ENCODE measurements around the gene HES3. TPM values are rescaled to one million over a fixed set of nuclear protein-coding genes. Genes with fewer than 3 reads are reported as not detected.

The HES3 gene
- total RNA-seq, 2 experiments from 2014 or later, result not detected

DNA sequence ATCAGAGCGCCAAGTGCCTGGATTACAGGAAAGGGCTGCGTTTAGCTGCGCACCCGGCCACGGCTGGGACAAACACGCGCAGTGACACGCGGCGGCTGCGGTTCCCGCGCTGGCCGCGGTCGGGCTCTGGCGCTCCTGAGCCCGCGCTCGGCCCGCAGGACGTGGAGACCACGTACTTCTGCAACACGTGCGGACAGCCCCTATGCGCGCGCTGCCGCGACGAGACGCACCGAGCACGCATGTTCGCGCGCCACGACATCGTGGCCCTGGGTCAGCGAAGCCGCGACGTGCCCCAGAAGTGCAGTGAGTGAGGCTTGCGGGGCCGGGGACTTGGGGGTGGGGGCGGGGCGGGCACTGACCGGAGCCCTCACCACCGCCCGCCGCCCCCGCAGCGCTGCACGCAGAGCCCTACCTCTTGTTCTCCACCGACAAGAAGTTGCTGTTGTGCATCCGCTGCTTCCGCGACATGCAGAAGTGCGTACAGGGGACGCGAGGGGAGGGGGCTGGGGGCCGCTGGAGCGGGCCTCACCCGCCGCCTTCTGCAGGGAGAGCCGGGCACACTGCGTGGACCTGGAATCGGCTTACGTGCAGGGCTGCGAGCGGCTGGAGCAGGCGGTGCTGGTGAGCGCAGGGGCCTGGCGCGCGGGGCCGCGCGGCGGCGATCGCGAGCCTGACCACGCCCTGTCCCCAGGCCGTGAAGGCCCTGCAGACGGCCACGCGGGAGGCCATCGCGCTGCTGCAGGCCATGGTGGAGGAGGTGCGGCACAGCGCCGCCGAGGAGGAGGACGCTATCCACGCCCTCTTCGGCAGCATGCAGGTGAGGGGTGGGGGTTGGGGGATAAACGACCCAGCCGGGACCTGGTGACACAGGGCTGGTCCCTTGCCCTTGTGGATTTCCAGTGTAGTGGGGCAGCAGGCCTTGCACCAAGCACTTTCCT, 35.0 kb upstream of the HES3 start:
- H3K9me2 ChIP-seq (ENCODE audit: insufficient read depth, low read length), result no peaks in the 10 kb centered on the region
- no peaks in the 10 kb centered on the region for H3K9me3 ChIP-seq (ENCODE audit: low read length)
- H3K79me2 ChIP-seq (ENCODE audit: insufficient read depth, low read depth, low read length), result no peaks in the 10 kb centered on the region
- intact Hi-C loops (cut with micrococcal nuclease; ENCODE audit: unreplicated experiment), result no loop called here
- POLR2A ChIA-PET, result interaction anchor here (0.6 kb wide), 1 partner anchor 243 kb away, joined by 4 read pairs; no protein-coding TSS in a partner anchor
- no peak for DNase-seq (ENCODE audit: low spot score)
- H3K4me3 ChIP-seq (ENCODE audit: low read depth, low read length, poor library complexity, severe bottlenecking), result peak overlapping the region; percentile 50
- H4K20me1 ChIP-seq (ENCODE audit: insufficient read depth, low read length), result no peaks in the 10 kb centered on the region
- no peak overlapping the region for H3K27ac ChIP-seq (ENCODE audit: low read depth, low read length, poor library complexity, severe bottlenecking)
- H2AFZ ChIP-seq (ENCODE audit: low read length), result peak overlapping the region; percentile 58; the same call in 1 of the 2 replicates
- CTCF ChIA-PET (ENCODE audit: unreplicated experiment), result no interaction called here
- H3K36me3 ChIP-seq (ENCODE audit: insufficient read depth, low read length), result no peaks in the 10 kb centered on the region
- no peak for TF ChIP-seq CTCF (conservative IDR thresholded peaks at IDR 0.05; ENCODE audit: low read length)
- TF ChIP-seq EZH2phosphoT487 (IDR thresholded peaks at IDR 0.05; ENCODE audit: borderline replicate concordance, low read depth, low read length), result no peak
- no TSS peak for BruUV-seq (replicated peaks)
- peak overlapping the region; percentile 61; the same call in 1 of the 2 replicates for H3K4me2 ChIP-seq (ENCODE audit: low read length)
- peaks cover 10% of the 10 kb centered on the region for H3K4me1 ChIP-seq (ENCODE audit: insufficient read depth, low read length, poor library complexity, severe bottlenecking)

DNA sequence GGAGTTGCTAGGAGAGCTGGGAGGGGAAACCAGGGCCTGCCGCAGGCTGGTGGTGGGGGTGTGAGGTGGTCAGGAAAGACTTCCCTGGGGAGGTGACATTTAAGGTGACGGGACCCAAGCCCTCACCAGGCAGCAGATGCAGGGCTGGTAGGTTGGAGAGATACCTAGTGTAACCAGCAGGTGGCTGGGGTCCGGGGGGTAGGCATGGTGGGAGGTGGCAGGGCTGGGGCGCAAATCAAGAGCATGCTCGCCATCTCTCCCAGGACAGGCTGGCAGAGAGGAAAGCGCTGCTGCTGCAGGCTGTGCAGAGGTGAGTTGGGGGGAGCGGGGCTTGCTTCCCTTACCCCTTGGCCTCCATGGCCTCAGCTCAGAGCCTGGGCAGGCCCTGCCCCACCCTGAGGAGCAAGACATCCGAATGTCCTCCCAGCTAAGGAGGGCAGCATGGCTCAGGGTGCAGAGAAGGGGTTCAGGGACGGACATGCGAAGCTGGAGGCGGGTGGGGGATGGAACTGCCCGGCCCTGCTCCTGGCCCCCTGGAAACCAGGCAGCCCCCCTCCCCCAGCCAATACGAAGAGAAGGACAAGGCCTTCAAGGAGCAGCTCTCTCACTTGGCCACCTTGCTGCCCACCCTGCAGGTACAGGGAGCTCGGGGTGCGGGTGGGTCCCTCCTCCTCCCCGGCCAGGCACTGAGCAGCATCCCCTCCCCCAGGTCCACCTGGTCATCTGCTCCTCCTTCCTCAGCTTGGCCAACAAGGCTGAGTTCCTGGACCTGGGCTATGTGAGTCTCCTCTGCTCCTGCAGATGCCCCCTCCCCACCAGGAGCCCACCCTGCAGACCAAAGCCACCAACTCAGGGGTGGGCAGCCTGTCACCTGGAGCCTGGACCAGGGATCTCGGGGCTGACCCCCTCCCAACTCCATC, 34.1 kb upstream of the HES3 start:
- no peak overlapping the region for H3K27ac ChIP-seq (ENCODE audit: low read depth, low read length, poor library complexity, severe bottlenecking)
- no peaks in the 10 kb centered on the region for H3K9me3 ChIP-seq (ENCODE audit: low read length)
- BruUV-seq (replicated peaks), result no TSS peak
- no peaks in the 10 kb centered on the region for H3K9me2 ChIP-seq (ENCODE audit: insufficient read depth, low read length)
- peak; percentile 40 for DNase-seq (ENCODE audit: low spot score)
- ChIA-PET POLR2A (interaction anchor here (0.6 kb wide), 1 partner anchor 242 kb away, joined by 4 read pairs; no protein-coding TSS in a partner anchor), CTCF (ENCODE audit: unreplicated experiment) (interaction anchor here (0.6 kb wide), 1 partner anchor 31 kb away, joined by 14 read pairs; no protein-coding TSS in a partner anchor)
- TF ChIP-seq CTCF (conservative IDR thresholded peaks at IDR 0.05; ENCODE audit: low read length), result peak; percentile 61; the same call in 1 of the 2 replicates
- TF ChIP-seq EZH2phosphoT487 (IDR thresholded peaks at IDR 0.05; ENCODE audit: borderline replicate concordance, low read depth, low read length), result no peak
- no peaks in the 10 kb centered on the region for H4K20me1 ChIP-seq (ENCODE audit: insufficient read depth, low read length)
- H2AFZ ChIP-seq (ENCODE audit: low read length), result peak overlapping the region; percentile 58; the same call in 1 of the 2 replicates
- no peaks in the 10 kb centered on the region for H3K79me2 ChIP-seq (ENCODE audit: insufficient read depth, low read depth, low read length)
- peak overlapping the region; percentile 50 for H3K4me3 ChIP-seq (ENCODE audit: low read depth, low read length, poor library complexity, severe bottlenecking)
- H3K4me1 ChIP-seq (ENCODE audit: insufficient read depth, low read length, poor library complexity, severe bottlenecking), result peaks cover 10% of the 10 kb centered on the region
- H3K36me3 ChIP-seq (ENCODE audit: insufficient read depth, low read length), result no peaks in the 10 kb centered on the region
- H3K4me2 ChIP-seq (ENCODE audit: low read length), result peak overlapping the region; percentile 61; the same call in 1 of the 2 replicates
- intact Hi-C loops (cut with micrococcal nuclease; ENCODE audit: unreplicated experiment), result no loop called here
